Measurements from ENCODE around the gene LIN9.
"Not testable (repeated sequence)": the region's sequence is repeated elsewhere in the genome, so short reads cannot be mapped to it uniquely, and the experiment has no call there.

The LIN9 gene

GRCh38 chr1:226308723-226309397, at the start of gene LIN9:
Gene LIN9, minus strand, starts transcription at chr1:226309164. Its CDS starts 25 bp downstream, at chr1:226309139.
- peak; percentile 92 for DNase-seq

- DNase-seq, result no peak
Observed at GRCh38 chr1:226357416-226357815, 48.5 kb upstream of the LIN9 start.

GRCh38 chr1:226355669-226356551, 46.9 kb upstream of the LIN9 start:
- DNase-seq, result peak; percentile 23

GRCh38 chr1:226355016-226355415, 46.1 kb upstream of the LIN9 start:
- no peak for DNase-seq

GRCh38 chr1:226353698-226354525, 44.9 kb upstream of the LIN9 start:
- no peak for DNase-seq

GRCh38 chr1:226351709-226352108, 42.7 kb upstream of the LIN9 start:
- DNase-seq, result no peak

- DNase-seq, result no peak
Observed at GRCh38 chr1:226350519-226350865, 41.5 kb upstream of the LIN9 start.

GRCh38 chr1:226349801-226350518, 41.0 kb upstream of the LIN9 start:
- no peak for DNase-seq

GRCh38 chr1:226349081-226349480, 40.1 kb upstream of the LIN9 start:
- peak; percentile 36 for DNase-seq

GRCh38 chr1:226344441-226345259, 35.7 kb upstream of the LIN9 start:
- DNase-seq, result no peak

GRCh38 chr1:226342656-226343055, 33.7 kb upstream of the LIN9 start:
- DNase-seq, result no peak

GRCh38 chr1:226340111-226340510, 31.1 kb upstream of the LIN9 start:
- not testable (repeated sequence) for DNase-seq

- DNase-seq, result no peak
Observed at GRCh38 chr1:226337276-226337875, 28.4 kb upstream of the LIN9 start.

GRCh38 chr1:226335661-226336060, 26.7 kb upstream of the LIN9 start:
- DNase-seq, result no peak

GRCh38 chr1:226332947-226333346, 24.0 kb upstream of the LIN9 start:
- DNase-seq, result no peak

GRCh38 chr1:226329237-226329636, 20.3 kb upstream of the LIN9 start:
- no peak for DNase-seq

GRCh38 chr1:226327761-226328162, 18.8 kb upstream of the LIN9 start:
- DNase-seq, result no peak

- no peak for DNase-seq
Observed at GRCh38 chr1:226325178-226325577, 16.2 kb upstream of the LIN9 start.

GRCh38 chr1:226324479-226324878, 15.5 kb upstream of the LIN9 start:
- DNase-seq, result no peak

- no peak for DNase-seq
Observed at GRCh38 chr1:226322986-226323385, 14.0 kb upstream of the LIN9 start.

GRCh38 chr1:226320930-226321329, 12.0 kb upstream of the LIN9 start:
- DNase-seq, result no peak

All from NCI-H345 (cell line).